WTC11 (cell line): ENCODE measurements around the gene RMI1. TPM values are rescaled to one million over a fixed set of nuclear protein-coding genes. Genes with fewer than 3 reads are reported as not detected.
A peak's percentile ranks its signal among the peaks of the same experiment; 100 is the strongest.

ENCODE experiments used
- ATAC-seq: fragments of 200-7000 bp; cut with Tn5 transposase; 2 replicates; pipeline ENCODE4 v1.10.0; 2021; ENCODE audit warnings: mild to moderate bottlenecking, moderate library complexity
- CTCF ChIA-PET: fragments of 300-600 bp; sonication (Branson Sonifier 250); formaldehyde crosslinking; loops from one replicate; lab custom pipeline; 2021; ENCODE audit warnings: antibody characterized with exemption; lab: Charles Lee
- POLR2A ChIA-PET: fragments of 350-600 bp; sonication (Branson Sonifier 250); formaldehyde crosslinking; loops from one replicate; lab custom pipeline; 2021; ENCODE audit warnings: antibody characterized with exemption; lab: Charles Lee
- DNase-seq: peaks from one replicate; pipeline ENCODE4 v3.0.0; 2021; ENCODE audit warnings: low spot score
- H3K27ac Mint-ChIP-seq: 2 replicates; pipeline ENCODE4 v1.8.0; 2021; ENCODE audit warnings: mixed read lengths
- H3K27me3 Mint-ChIP-seq: 2 replicates; pipeline ENCODE4 v1.8.0; 2021; ENCODE audit warnings: low read depth, mild to moderate bottlenecking, moderate library complexity, mixed read lengths
- H3K36me3 Mint-ChIP-seq: 2 replicates; pipeline ENCODE4 v1.8.0; 2021; ENCODE audit warnings: mixed read lengths
- H3K4me1 Mint-ChIP-seq: 2 replicates; pipeline ENCODE4 v1.8.0; 2022; ENCODE audit warnings: mixed read lengths
- H3K4me3 Mint-ChIP-seq: 2 replicates; pipeline ENCODE4 v1.8.0; 2021; ENCODE audit warnings: mild to moderate bottlenecking, moderate library complexity, mixed read lengths
- H3K9me3 Mint-ChIP-seq: 2 replicates; pipeline ENCODE4 v1.8.0; 2021; ENCODE audit warnings: mixed read lengths
- ATF3 ChIP-seq: sonication (generic); formaldehyde crosslinking; conservative IDR thresholded peaks from 2 replicates; pipeline ENCODE4 v1.8.1; 2022; ENCODE audit warnings: mild to moderate bottlenecking, missing genetic modification reagents
- CREM ChIP-seq: sonication (generic); formaldehyde crosslinking; IDR thresholded peaks from 2 replicates; pipeline ENCODE4 v1.8.1; 2022; ENCODE audit warnings: mild to moderate bottlenecking, missing genetic modification reagents, moderate library complexity
- EMX1 ChIP-seq: fragments of 250-450 bp; sonication (Bioruptor Pico); IDR thresholded peaks from 2 replicates; pipeline ENCODE4 v1.8.0; 2021; ENCODE audit warnings: mild to moderate bottlenecking
- ERG ChIP-seq: fragments of 250-450 bp; sonication (Bioruptor Pico); IDR thresholded peaks from 2 replicates; pipeline ENCODE4 v1.8.0; 2021; ENCODE audit warnings: mild to moderate bottlenecking
- ESRRA ChIP-seq: sonication (generic); formaldehyde crosslinking; IDR thresholded peaks from 2 replicates; pipeline ENCODE4 v1.8.1; 2022; ENCODE audit warnings: mild to moderate bottlenecking, missing genetic modification reagents, borderline replicate concordance
- ETV6 ChIP-seq: sonication (generic); formaldehyde crosslinking; IDR thresholded peaks from 2 replicates; pipeline ENCODE4 v1.8.1; 2022; ENCODE audit warnings: mild to moderate bottlenecking, missing genetic modification reagents
- JUN ChIP-seq: sonication (generic); formaldehyde crosslinking; IDR thresholded peaks from 2 replicates; pipeline ENCODE4 v1.8.0; 2023; ENCODE audit warnings: mild to moderate bottlenecking, missing genetic modification reagents
- MXD4 ChIP-seq: fragments of 250-450 bp; sonication (Bioruptor Pico); IDR thresholded peaks from 2 replicates; pipeline ENCODE4 v1.8.0; 2021; ENCODE audit warnings: mild to moderate bottlenecking, moderate library complexity, borderline replicate concordance
- NFATC4 ChIP-seq: fragments of 250-450 bp; sonication (Bioruptor Pico); IDR thresholded peaks from 2 replicates; pipeline ENCODE4 v1.9.0; 2021; ENCODE audit warnings: mild to moderate bottlenecking
- OVOL2 ChIP-seq: fragments of 250-450 bp; sonication (Bioruptor Pico); IDR thresholded peaks from 2 replicates; pipeline ENCODE4 v1.9.0; 2021; ENCODE audit warnings: mild to moderate bottlenecking, borderline replicate concordance
- RELA ChIP-seq: sonication (generic); formaldehyde crosslinking; IDR thresholded peaks from 2 replicates; pipeline ENCODE4 v1.8.1; 2022; ENCODE audit warnings: missing genetic modification reagents, mild to moderate bottlenecking, borderline replicate concordance
- SMAD3 ChIP-seq: sonication (generic); formaldehyde crosslinking; IDR thresholded peaks from 2 replicates; pipeline ENCODE4 v1.8.0; 2022; ENCODE audit warnings: missing genetic modification reagents, mild to moderate bottlenecking, borderline replicate concordance
- SP1 ChIP-seq: sonication (generic); formaldehyde crosslinking; conservative IDR thresholded peaks from 2 replicates; pipeline ENCODE4 v1.8.1; 2022; ENCODE audit warnings: missing genetic modification reagents
- STAT6 ChIP-seq: sonication (generic); formaldehyde crosslinking; conservative IDR thresholded peaks from 2 replicates; pipeline ENCODE4 v1.8.1; 2023; ENCODE audit warnings: mild to moderate bottlenecking, low read depth, missing genetic modification reagents, moderate library complexity
- USF1 ChIP-seq: sonication (generic); formaldehyde crosslinking; IDR thresholded peaks from 2 replicates; pipeline ENCODE4 v1.8.0; 2022; ENCODE audit warnings: mild to moderate bottlenecking, missing genetic modification reagents
- ZBTB43 ChIP-seq: sonication (generic); formaldehyde crosslinking; IDR thresholded peaks from 2 replicates; pipeline ENCODE4 v1.8.1; 2023; ENCODE audit warnings: mild to moderate bottlenecking, missing genetic modification reagents
- ZNF121 ChIP-seq: sonication (generic); formaldehyde crosslinking; IDR thresholded peaks from 2 replicates; pipeline ENCODE4 v1.8.0; 2023; ENCODE audit warnings: missing genetic modification reagents
- ZNF232 ChIP-seq: sonication (generic); formaldehyde crosslinking; IDR thresholded peaks from 2 replicates; pipeline ENCODE4 v1.8.0; 2022; ENCODE audit warnings: mild to moderate bottlenecking, missing genetic modification reagents
- ZNF396 ChIP-seq: fragments of 250-450 bp; sonication (Bioruptor Pico); IDR thresholded peaks from 2 replicates; pipeline ENCODE4 v1.8.0; 2021; ENCODE audit warnings: mild to moderate bottlenecking, moderate library complexity, borderline replicate concordance
- ZNF423 ChIP-seq: fragments of 250-450 bp; sonication (Bioruptor Pico); IDR thresholded peaks from 2 replicates; pipeline ENCODE4 v2.1.2; 2022; ENCODE audit warnings: mild to moderate bottlenecking, moderate library complexity
- ZNF512 ChIP-seq: sonication (generic); formaldehyde crosslinking; IDR thresholded peaks from 2 replicates; pipeline ENCODE4 v1.8.1; 2022; ENCODE audit warnings: missing genetic modification reagents, borderline replicate concordance
- ZNF671 ChIP-seq: fragments of 250-450 bp; sonication (Bioruptor Pico); IDR thresholded peaks from 2 replicates; pipeline ENCODE4 v1.8.0; 2021; ENCODE audit warnings: mild to moderate bottlenecking
- total RNA-seq: library from RNA; stranded (reverse); gene quantifications from 3 replicates; pipeline ENCODE4 v1.2.3, GENCODE V29; 2021

Gene RMI1
- total RNA-seq, 1 experiment from 2014 or later, result 25.8 TPM

- Mint-ChIP-seq H3K4me3 (no peak overlapping the region), H3K27ac (peak overlapping the region; percentile 78), H3K27me3 (no peaks in the 10 kb centered on the region), H3K4me1 (no peaks in the 10 kb centered on the region), H3K9me3 (no peaks in the 10 kb centered on the region), H3K36me3 (peaks cover 29% of the 10 kb centered on the region)
- CTCF ChIA-PET, result interaction anchor here (0.8 kb wide), 1 partner anchor 27 kb away, joined by 3 read pairs; no protein-coding TSS in a partner anchor
- peak; percentile 7 for ATAC-seq
- no peak for DNase-seq
- POLR2A ChIA-PET, result interaction anchor here (0.7 to 2.2 kb wide), 2 partner anchors 9 to 15 kb away, joined by 3 to 15 read pairs; partner anchors contain the start of genes HNRNPK and RMI1
- TF ChIP-seq MXD4 (CRISPR knock-in tag) (no peak), ETV6 (CRISPR knock-in tag) (no peak), ZNF396 (no peak), NFATC4 (CRISPR knock-in tag) (peak; percentile 37; the same call in 1 of the 2 replicates), OVOL2 (CRISPR knock-in tag) (no peak), ZNF232 (no peak), ZNF512 (CRISPR knock-in tag) (no peak), USF1 (no peak), EMX1 (CRISPR knock-in tag) (0 out of 2 replicates have a peak, but pooled peaks have one; percentile 7), ZNF121 (CRISPR knock-in tag) (no peak), STAT6 (CRISPR knock-in tag) (no peak), ZBTB43 (CRISPR knock-in tag) (no peak), SP1 (CRISPR knock-in tag) (no peak), SMAD3 (no peak), CREM (CRISPR knock-in tag) (no peak), ZNF671 (CRISPR knock-in tag) (0 out of 2 replicates have a peak, but pooled peaks have one; percentile 12), ATF3 (CRISPR knock-in tag) (no peak), RELA (CRISPR knock-in tag) (no peak), ERG (CRISPR knock-in tag) (no peak; the same call in 1 of the 2 replicates), ZNF423 (CRISPR knock-in tag) (no peak), JUN (CRISPR knock-in tag) (no peak), ESRRA (CRISPR knock-in tag) (no peak)
Observed at GRCh38 chr9:83964973-83965349, 15.6 kb upstream of the RMI1 start.
